GM19035 (cell line): ENCODE data around the gene NAGPA.

ENCODE experiments used
- ATAC-seq: cut with Tn5 transposase; IDR thresholded peaks from one replicate; pipeline ENCODE4 v1.9.1; 2021; ENCODE audit not compliant: unreplicated experiment

The NAGPA gene

GRCh38 chr16:5030251-5030870, 3.4 kb downstream of the NAGPA start:
- ATAC-seq = no peak

- no peak for ATAC-seq
These were observed 4.7 kb downstream of the NAGPA start for GRCh38 chr16:5028950-5029475.

DNA sequence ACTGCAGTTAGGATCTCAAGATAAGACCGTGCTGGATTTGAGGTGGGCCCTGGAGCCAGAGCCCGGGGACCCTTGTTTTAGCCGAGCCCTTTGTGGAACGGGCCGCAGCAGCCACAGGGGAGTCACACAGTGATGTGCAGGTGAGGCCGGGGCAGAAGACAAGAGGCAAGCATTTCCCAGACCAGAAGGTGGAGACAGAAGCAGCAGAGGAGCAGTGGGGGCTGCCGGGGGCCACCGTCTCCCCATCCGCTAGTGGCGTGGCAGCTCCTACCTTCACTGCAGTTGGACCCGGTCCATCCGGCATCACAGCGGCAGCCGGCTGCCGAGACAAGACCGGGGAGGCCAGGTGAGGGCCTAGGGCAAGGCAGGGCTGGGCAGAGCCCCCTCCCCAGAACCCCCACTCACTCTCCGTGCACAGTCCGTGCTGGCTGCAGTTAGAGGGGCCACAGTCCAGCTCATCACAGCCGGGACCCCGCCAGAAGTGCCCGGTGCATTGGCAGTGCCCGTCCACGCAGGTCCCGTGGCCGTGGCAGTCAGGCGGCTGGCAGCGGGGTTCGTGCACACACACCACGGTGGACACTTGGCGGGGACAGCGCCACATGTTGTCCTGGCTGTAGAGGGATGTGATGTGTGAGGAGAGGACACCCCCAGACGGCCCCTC, 6.0 kb downstream of the NAGPA start:
- no peak for ATAC-seq

- ATAC-seq = no peak
These were observed 6.6 kb downstream of the NAGPA start for GRCh38 chr16:5027086-5027485.

GRCh38 chr16:5026664-5027063, 7.1 kb downstream of the NAGPA start:
- ATAC-seq = no peak

- ATAC-seq = no peak
These were observed 8.5 kb downstream of the NAGPA start for GRCh38 chr16:5025171-5025632.

DNA sequence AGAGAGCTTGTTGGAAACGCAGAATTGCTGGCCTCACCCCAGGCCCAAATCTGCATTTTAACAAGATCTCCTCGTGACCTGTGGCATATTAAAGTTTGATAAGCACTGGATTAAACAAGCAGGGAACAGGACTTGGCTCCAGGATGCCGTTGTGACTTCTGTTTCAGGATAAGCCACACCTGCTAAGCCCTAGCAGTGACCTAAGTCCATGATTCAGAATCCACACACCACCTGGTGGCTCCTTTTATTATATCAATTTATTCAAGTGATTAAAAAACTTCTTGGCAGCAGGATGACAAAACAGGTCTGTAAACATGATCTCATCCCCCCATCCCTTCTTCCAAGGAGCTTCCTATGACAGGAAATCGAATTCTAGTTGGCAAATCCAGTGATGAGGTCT, 9.1 kb downstream of the NAGPA start:
- no peak for ATAC-seq

DNA sequence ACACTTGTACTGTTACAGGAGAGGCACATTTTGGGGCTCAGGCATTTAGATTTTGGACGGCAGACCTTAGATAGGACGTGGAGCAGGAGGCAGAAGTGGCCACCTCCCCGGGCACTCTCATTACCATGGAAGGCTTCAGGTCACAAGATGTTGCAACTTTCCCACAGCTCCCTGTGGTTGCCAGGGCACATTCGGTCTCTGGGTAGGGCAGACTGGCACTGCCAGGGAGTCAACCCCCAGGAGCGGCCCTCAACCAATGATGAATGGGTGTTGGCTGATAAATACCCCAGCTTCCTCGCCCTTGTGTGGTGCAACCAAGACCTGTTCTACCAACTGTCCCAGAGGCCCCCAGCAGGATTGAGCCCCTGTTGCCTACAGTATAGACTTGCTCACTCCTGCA, 11.2 kb downstream of the NAGPA start:
- no peak for ATAC-seq

DNA sequence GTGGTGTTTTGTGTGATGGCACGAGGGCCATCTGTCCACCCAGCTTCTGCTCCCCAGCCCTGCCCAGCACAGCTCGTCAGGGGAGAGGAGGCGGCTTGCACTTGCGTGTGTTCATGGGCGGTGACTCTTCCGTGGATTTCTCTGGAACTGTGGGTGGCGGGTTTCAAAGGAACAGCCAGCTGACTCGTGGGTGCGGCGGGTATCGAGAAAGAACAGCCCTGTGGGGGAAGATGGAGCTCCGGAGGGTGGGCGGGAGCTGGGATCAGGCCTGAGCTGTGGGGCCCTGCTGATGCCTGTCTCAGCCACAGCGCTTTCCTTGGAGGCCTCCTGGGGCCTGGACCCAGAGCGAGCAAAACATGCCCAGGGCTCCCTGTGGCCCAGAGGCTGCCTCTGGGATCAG, 13.2 kb downstream of the NAGPA start:
- no peak for ATAC-seq

DNA sequence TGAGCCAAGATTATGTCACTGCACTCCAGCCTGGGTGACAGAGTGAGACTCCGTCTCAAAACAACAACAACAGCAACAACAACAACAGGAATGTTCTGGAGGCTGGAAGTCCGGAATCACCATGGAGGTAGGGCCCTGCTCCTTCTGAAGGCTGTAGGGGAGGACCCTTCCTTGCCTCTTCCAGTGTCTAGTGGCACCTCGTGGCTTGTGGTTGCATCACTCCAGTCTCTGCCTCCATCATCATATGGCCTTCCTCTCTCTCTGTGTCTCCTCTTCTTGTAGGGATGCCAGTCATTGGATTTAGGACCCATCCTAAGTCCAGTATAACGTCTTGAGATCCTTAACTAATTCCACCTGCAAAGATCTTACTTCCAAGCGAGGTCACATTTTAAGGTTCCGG, 14.0 kb downstream of the NAGPA start:
- no peak for ATAC-seq

GRCh38 chr16:5018793-5019192, 14.9 kb downstream of the NAGPA start:
- no peak for ATAC-seq

GRCh38 chr16:5017678-5017969, 16.1 kb downstream of the NAGPA start:
- ATAC-seq = no peak

- no peak for ATAC-seq
These were observed 16.6 kb downstream of the NAGPA start for GRCh38 chr16:5016967-5017677.

- ATAC-seq = no peak
These were observed 17.8 kb downstream of the NAGPA start for GRCh38 chr16:5015887-5016286.

GRCh38 chr16:5015351-5015750, 18.4 kb downstream of the NAGPA start:
- no peak for ATAC-seq

DNA sequence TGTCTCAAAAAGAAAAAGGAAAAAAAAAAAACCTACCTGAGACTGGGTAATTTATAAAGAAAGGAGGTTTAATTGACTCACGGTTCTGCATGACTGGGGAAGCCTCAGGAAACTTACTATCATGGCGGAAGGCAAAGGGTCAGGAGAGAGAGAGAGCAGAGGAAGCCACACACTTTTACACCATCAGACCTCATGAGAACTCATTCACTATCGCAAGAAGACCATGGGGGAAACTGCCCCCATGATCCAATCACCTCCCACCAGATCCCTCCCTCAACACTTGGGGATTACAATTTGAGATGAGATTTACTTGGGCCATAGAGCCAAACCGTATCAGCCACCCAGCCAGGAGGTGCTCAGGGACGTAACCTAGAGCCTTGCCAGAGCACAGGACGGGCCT, 20.8 kb downstream of the NAGPA start:
- no peak for ATAC-seq

GRCh38 chr16:5011637-5012036, 22.1 kb downstream of the NAGPA start:
- no peak for ATAC-seq

DNA sequence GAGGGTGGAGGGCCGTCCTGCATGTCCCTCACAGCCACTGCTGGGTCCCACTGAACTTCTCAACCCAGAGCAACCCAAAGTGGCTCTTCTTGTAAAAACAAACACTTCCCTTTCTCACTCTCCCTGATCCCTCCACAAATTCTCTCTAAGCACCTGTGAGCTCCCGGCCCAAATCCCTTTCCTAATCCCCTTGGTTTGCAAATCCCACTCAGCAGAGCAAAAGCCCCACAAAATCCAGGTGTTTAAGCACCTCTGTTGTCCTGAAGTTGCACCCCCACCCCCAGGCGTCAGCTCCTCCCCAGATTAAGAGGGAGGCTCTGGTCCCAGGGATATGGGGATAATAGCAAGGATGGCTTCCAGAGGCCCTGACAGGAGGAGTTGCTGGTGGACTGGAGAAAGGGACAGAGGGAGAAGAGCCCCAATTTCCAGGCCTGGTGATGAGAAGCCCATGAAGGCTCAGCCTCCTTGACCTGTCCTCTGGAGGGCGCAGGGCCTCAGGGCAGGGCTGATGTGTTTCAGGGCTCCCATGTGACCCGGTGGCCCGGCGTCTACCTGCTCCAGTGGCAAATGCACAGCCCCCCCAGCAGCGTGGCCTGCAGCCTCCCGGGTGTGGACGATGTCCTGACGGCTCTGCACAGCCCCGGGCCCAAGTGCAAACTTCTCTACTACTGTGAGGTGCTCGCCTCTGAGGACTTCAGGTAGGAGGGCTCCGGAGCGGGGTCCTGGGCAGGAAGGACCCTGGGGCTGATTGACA, 23.0 kb downstream of the NAGPA start:
- ATAC-seq = no peak

DNA sequence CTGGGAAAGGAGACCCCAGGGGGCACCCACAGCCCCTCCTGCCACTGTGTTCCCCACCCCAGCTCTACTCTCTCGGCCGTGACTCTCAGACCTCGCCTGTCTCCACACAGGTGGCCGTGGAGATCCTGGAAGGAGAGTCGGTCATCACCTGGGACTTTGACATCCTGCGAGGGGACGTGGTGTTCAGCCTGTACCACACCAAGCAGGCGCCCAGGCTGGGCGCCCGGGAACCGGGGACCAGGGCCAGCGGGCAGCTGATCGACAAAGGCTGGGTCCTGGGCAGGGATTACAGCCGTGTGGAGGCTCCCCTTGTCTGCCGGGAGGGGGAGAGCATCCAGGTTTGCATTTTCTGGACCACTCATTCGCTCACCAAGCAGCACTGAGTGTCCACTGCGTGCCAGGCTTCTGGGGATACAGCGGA, 25.4 kb downstream of the NAGPA start:
- ATAC-seq = no peak

DNA sequence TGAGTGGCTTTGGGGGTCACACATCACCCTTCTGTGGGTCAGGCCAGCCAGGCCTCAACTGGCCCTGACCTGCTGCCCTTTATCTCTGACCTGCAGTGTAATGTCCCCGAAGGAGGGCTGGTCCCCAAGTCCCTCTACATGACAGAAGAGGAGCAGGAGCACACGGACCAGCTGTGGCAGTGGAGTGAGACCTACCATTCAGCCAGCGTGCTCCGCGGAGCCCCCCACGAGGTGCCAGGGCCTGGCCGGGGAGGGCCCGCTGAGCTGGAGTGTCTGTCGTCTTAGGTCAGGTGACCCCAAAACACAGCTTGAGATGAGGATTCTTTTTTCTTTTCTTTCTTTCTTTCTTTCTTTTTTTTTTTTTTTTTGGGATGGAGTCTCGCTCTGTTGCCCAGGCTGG, 26.5 kb downstream of the NAGPA start:
- no peak for ATAC-seq

GRCh38 chr16:5006348-5007193, 27.2 kb downstream of the NAGPA start:
- ATAC-seq = no peak
